Neural cell (in vitro differentiated cells): ENCODE data around the gene NR1H3.

Experiments used
- EP300 ChIP-seq: fragments of 450-650 bp; conservative IDR thresholded peaks from 2 replicates; pipeline ENCODE4 v1.6.1; 2014; ENCODE audit warnings: antibody characterized with exemption, mild to moderate bottlenecking, moderate library complexity; ENCODE audit not compliant: poor library complexity, severe bottlenecking
- POLR2AphosphoS5 ChIP-seq: IDR thresholded peaks from 2 replicates; pipeline ENCODE4 v1.6.1; 2012
- RAD21 ChIP-seq: fragments of 450-650 bp; conservative IDR thresholded peaks from 2 replicates; pipeline ENCODE4 v1.6.1; 2014; ENCODE audit warnings: antibody characterized with exemption, mild to moderate bottlenecking, moderate library complexity
- TAF1 ChIP-seq: IDR thresholded peaks from 2 replicates; pipeline ENCODE4 v1.6.1; 2012; ENCODE audit warnings: low read depth
- TF ChIP-seq, protein P1 (sequence below): fragments of 450-650 bp; IDR thresholded peaks from 2 replicates; pipeline ENCODE4 v1.5.1; 2014; ENCODE audit warnings: antibody characterized with exemption, mild to moderate bottlenecking, moderate library complexity; ENCODE audit not compliant: poor library complexity, severe bottlenecking

- TF ChIP-seq, protein P1, sequence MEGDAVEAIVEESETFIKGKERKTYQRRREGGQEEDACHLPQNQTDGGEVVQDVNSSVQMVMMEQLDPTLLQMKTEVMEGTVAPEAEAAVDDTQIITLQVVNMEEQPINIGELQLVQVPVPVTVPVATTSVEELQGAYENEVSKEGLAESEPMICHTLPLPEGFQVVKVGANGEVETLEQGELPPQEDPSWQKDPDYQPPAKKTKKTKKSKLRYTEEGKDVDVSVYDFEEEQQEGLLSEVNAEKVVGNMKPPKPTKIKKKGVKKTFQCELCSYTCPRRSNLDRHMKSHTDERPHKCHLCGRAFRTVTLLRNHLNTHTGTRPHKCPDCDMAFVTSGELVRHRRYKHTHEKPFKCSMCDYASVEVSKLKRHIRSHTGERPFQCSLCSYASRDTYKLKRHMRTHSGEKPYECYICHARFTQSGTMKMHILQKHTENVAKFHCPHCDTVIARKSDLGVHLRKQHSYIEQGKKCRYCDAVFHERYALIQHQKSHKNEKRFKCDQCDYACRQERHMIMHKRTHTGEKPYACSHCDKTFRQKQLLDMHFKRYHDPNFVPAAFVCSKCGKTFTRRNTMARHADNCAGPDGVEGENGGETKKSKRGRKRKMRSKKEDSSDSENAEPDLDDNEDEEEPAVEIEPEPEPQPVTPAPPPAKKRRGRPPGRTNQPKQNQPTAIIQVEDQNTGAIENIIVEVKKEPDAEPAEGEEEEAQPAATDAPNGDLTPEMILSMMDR: no peak
- TF ChIP-seq POLR2AphosphoS5 (no peak), RAD21 (no peak), EP300 (no peak), TAF1 (no peak)
Measured at GRCh38 chr11:47267876-47268275, 10.1 kb downstream of the NR1H3 start.
